ENCODE measurements around the gene WNT4. TPM values are rescaled to one million over a fixed set of nuclear protein-coding genes. Genes with fewer than 3 reads are reported as not detected.

The WNT4 gene
- total and polyA plus RNA-seq, 2 of the 8 experiments (the other 6 are each of a cell fraction or from before 2014, with no cell fraction given) = 1.3 to 6.6 TPM

DNA sequence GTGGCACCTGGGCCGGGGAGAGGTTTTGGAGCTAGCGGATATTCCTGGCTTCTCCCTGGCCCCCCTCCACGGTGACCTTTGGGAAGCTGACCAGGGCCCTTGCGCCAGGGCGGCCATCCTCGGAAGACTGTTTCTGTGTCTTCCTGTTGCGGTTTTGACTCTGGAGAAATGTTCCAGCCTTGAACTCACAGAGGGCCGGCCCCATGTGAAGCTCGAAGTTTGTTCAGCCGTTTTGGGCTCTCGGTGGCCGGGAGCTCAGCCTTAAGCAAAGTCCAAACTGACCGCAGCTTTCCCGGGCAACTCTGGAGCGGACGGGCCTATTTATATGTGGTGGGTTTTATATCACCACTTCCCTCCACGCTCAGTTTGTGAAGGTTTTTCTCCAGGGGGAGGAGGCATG lies 17.0 kb upstream of the WNT4 start:
- Histone ChIP-seq H2BK12ac (ENCODE audit: low read depth, low read length) (no peak overlapping the region), H2AK5ac (ENCODE audit: low read depth, low read length) (no peak overlapping the region), H3K27me3 (replicated peaks in 1 of 4; ENCODE audit: control insufficient read depth in 3 of 4, extremely low read depth in 1 of 4, insufficient read depth in 3 of 4, low read length in 3 of 4) (no peaks in the 10 kb centered on the region), H2BK120ac (replicated peaks; ENCODE audit: low read depth, low read length) (no peak overlapping the region), H4K20me1 (replicated peaks in 1 of 2; ENCODE audit: control insufficient read depth in 1 of 2, insufficient read depth in 2 of 2, low read length in 2 of 2) (no peaks in the 10 kb centered on the region), H3K23ac (ENCODE audit: insufficient read length) (no peak overlapping the region), H3K4me2 (ENCODE audit: insufficient read depth in 1 of 2, low read depth in 2 of 2, low read length in 2 of 2) (no peak overlapping the region), H3K79me2 (ENCODE audit: control insufficient read depth in 1 of 2, insufficient read depth in 2 of 2, low read length in 2 of 2) (no peaks in the 10 kb centered on the region), H3K56ac (replicated peaks; ENCODE audit: insufficient read length, low read depth, low read length) (no peak overlapping the region), H3K4me3 (ENCODE audit: extremely low read depth in 1 of 4, insufficient read depth in 2 of 4, low read depth in 3 of 4, low read length in 4 of 4) (no peak overlapping the region), H4K91ac (replicated peaks; ENCODE audit: insufficient read length, low read length) (no peak overlapping the region), H4K5ac (ENCODE audit: insufficient read length, low read depth, low read length) (no peak overlapping the region), H3K9me3 (ENCODE audit: insufficient read depth in 2 of 2, low read depth in 1 of 2, low read length in 1 of 2) (no peaks in the 10 kb centered on the region), H2BK15ac (ENCODE audit: low read length) (no peak overlapping the region), H3K36me3 (ENCODE audit: control insufficient read depth in 2 of 4, insufficient read depth in 4 of 4, low read length in 3 of 4) (no peaks in the 10 kb centered on the region), H3K9ac (replicated peaks in 1 of 4; ENCODE audit: extremely low read depth in 1 of 4, low read depth in 3 of 4, low read length in 3 of 4) (no peak overlapping the region), H2BK20ac (ENCODE audit: low read length) (no peak overlapping the region), H3K27ac (ENCODE audit: low read depth, low read length) (no peak overlapping the region), H2AFZ (ENCODE audit: low read length) (no peak overlapping the region), H4K8ac (ENCODE audit: extremely low read depth, insufficient read depth, low read length) (no peak overlapping the region), H3K4me1 (replicated peaks in 1 of 4; ENCODE audit: control insufficient read depth in 3 of 4, insufficient read depth in 4 of 4, low read length in 3 of 4) (no peaks in the 10 kb centered on the region), H3K14ac (ENCODE audit: insufficient read length) (no peak overlapping the region), H3K18ac (ENCODE audit: extremely low read depth, low read length) (no peak overlapping the region), H3K79me1 (ENCODE audit: low read depth, low read length) (no peaks in the 10 kb centered on the region), H3K23me2 (ENCODE audit: low read depth, low read length) (no peaks in the 10 kb centered on the region), H2BK5ac (ENCODE audit: low read depth, low read length) (no peak overlapping the region), H3K4ac (replicated peaks; ENCODE audit: insufficient read length, low read depth, low read length) (no peak overlapping the region)
- FAIRE-seq (no peak), DNase-seq (ENCODE audit: low read depth in 1 of 2, low spot score in 2 of 2) (no peak)
- 89% methylated on average over 15 of the region's 17 CpGs; no CpG with 5 or more reads in 1 of the 2 experiments for WGBS, 2 experiments (ENCODE audit: extremely low coverage in 1 of 2, insufficient coverage in 1 of 2, insufficient read length in 1 of 2, insufficient replicate concordance in 2 of 2, low coverage in 1 of 2, low lambda C conversion rate in 2 of 2, missing lambda C conversion rate in 1 of 2)
- ChIA-PET CTCF (ENCODE audit: partially characterized antibody) (interaction anchor here (1.0 to 1.9 kb wide), 5 partner anchors 11 to 127 kb away, joined by 3 to 5 read pairs (median 4); no protein-coding TSS in a partner anchor), POLR2A (ENCODE audit: partially characterized antibody) (interaction anchor here (0.6 kb wide), 1 partner anchor 221 kb away, joined by 3 read pairs; no protein-coding TSS in a partner anchor)
- TF ChIP-seq TCF12 (IDR thresholded peaks at IDR 0.05; ENCODE audit: low read depth, low read length) (no peak), SP1 (IDR thresholded peaks at IDR 0.05; ENCODE audit: low read depth, low read length) (no peak), PHF8 (conservative IDR thresholded peaks at IDR 0.05; ENCODE audit: low read depth, low read length) (no peak), ASH2L (IDR thresholded peaks at IDR 0.05; ENCODE audit: low read length) (no peak), POLR2A (IDR thresholded peaks at IDR 0.05; ENCODE audit: control extremely low read depth in 1 of 2, low read depth in 2 of 2, low read length in 2 of 2) (no peak), SIX5 (IDR thresholded peaks at IDR 0.05; ENCODE audit: low read depth, low read length) (no peak), CHD1 (IDR thresholded peaks at IDR 0.05; ENCODE audit: low read depth, low read length) (no peak)
